Prostate gland (tissue), 2 donors: Measurements from ENCODE around the gene RCOR3.

ENCODE experiments used
- CTCF ChIP-seq, 4 experiments: fragments of 200-600 bp in 2 of 4; fragments of 450-650 bp in 2 of 4; sonication (generic) in 2 of 4; IDR thresholded peaks; 1 replicate in 3 of 4; 2 replicates in 1 of 4; pipeline ENCODE4 v1.5.1; 2016 to 2019; ENCODE audit warnings: antibody characterized with exemption in 4 of 4, mild to moderate bottlenecking in 2 of 4, moderate library complexity in 2 of 4
- POLR2AphosphoS5 ChIP-seq: sonication (generic); formaldehyde crosslinking; IDR thresholded peaks from one replicate; pipeline ENCODE4 v1.6.1; 2017; ENCODE audit warnings: antibody characterized with exemption

- TF ChIP-seq CTCF (IDR thresholded peaks at IDR 0.05), result no peak
- TF ChIP-seq POLR2AphosphoS5, result no peak
These were observed 78.5 kb downstream of the RCOR3 start for GRCh38 chr1:211337430-211338223.
